ENCODE data around the gene RGL1.
"Not testable (repeated sequence)": the region's sequence is repeated elsewhere in the genome, so short reads cannot be mapped to it uniquely, and the experiment has no call there.

RGL1 gene

DNA sequence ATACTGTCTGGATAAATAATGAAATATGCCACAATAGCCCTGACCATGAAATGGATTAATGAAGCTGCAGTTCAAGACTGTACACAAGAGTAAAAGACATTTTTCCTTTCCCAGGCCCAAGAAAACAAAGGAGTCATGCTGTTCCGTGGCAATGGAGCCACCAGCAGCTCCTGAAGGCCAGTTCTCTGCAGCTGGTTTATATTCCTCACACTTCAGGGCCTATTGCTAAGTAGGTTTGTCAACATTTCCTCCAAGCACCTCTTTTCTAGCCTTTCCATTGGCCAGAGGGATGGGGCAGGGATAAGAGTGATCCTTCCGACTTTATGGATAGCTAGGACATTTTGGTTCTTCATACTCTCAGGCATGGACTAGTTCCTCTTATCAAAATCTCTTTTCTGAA, 24.2 kb upstream of the RGL1 start:
- Histone ChIP-seq H3K79me2 (ENCODE audit: insufficient read depth, low read length) (no peaks in the 10 kb centered on the region), H3F3A (ENCODE audit: insufficient read depth, low read length) (no peaks in the 10 kb centered on the region), H4K20me1 (ENCODE audit: insufficient read depth, low read length) (no peaks in the 10 kb centered on the region), H3K9me2 (ENCODE audit: low read depth, low read length) (no peaks in the 10 kb centered on the region), H2AFZ (ENCODE audit: low read length) (no peak overlapping the region), H3K9me3 (ENCODE audit: low read length) (no peaks in the 10 kb centered on the region), H3K4me2 (ENCODE audit: low read length) (no peak overlapping the region), H3K4me1 (ENCODE audit: insufficient read depth, low read length, severe bottlenecking) (no peaks in the 10 kb centered on the region), H3K27me3 (ENCODE audit: insufficient read depth, low read length) (no peaks in the 10 kb centered on the region), H3K36me3 (ENCODE audit: insufficient read depth, low read length) (no peaks in the 10 kb centered on the region), H3K27ac (ENCODE audit: low read depth, low read length, poor library complexity, severe bottlenecking) (no peak overlapping the region), H3K4me3 (ENCODE audit: low read depth, low read length, poor library complexity, severe bottlenecking) (no peak overlapping the region), H3K9ac (ENCODE audit: low read length) (no peak overlapping the region)
- no peak for TF ChIP-seq CTCF (IDR thresholded peaks at IDR 0.05; ENCODE audit: low read length)
- TF ChIP-seq EZH2 (IDR thresholded peaks at IDR 0.05; ENCODE audit: borderline replicate concordance, low read length), result no peak

GRCh38 chr1:183783342-183783741, 21.6 kb upstream of the RGL1 start:
- Histone ChIP-seq H3K9ac (ENCODE audit: low read length) (no peak overlapping the region), H3K27me3 (ENCODE audit: insufficient read depth, low read length) (no peaks in the 10 kb centered on the region), H3K4me3 (ENCODE audit: low read depth, low read length, poor library complexity, severe bottlenecking) (no peak overlapping the region), H3K27ac (ENCODE audit: low read depth, low read length, poor library complexity, severe bottlenecking) (no peak overlapping the region), H3K4me2 (ENCODE audit: low read length) (no peak overlapping the region), H3K9me2 (ENCODE audit: low read depth, low read length) (no peaks in the 10 kb centered on the region), H3K4me1 (ENCODE audit: insufficient read depth, low read length, severe bottlenecking) (no peaks in the 10 kb centered on the region), H3K36me3 (ENCODE audit: insufficient read depth, low read length) (no peaks in the 10 kb centered on the region), H3K79me2 (ENCODE audit: insufficient read depth, low read length) (no peaks in the 10 kb centered on the region), H3F3A (ENCODE audit: insufficient read depth, low read length) (no peaks in the 10 kb centered on the region), H3K9me3 (ENCODE audit: low read length) (no peaks in the 10 kb centered on the region), H2AFZ (ENCODE audit: low read length) (no peak overlapping the region), H4K20me1 (ENCODE audit: insufficient read depth, low read length) (no peaks in the 10 kb centered on the region)
- TF ChIP-seq EZH2 (IDR thresholded peaks at IDR 0.05; ENCODE audit: borderline replicate concordance, low read length) (no peak), CTCF (IDR thresholded peaks at IDR 0.05; ENCODE audit: low read length) (no peak)

GRCh38 chr1:183783767-183784637, 20.9 kb upstream of the RGL1 start:
- no peak for TF ChIP-seq EZH2 (IDR thresholded peaks at IDR 0.05; ENCODE audit: borderline replicate concordance, low read length)
- no peak for TF ChIP-seq CTCF (IDR thresholded peaks at IDR 0.05; ENCODE audit: low read length)
- H4K20me1 ChIP-seq (ENCODE audit: insufficient read depth, low read length), result no peaks in the 10 kb centered on the region
- H3K79me2 ChIP-seq (ENCODE audit: insufficient read depth, low read length), result no peaks in the 10 kb centered on the region
- no peak overlapping the region for H2AFZ ChIP-seq (ENCODE audit: low read length)
- no peaks in the 10 kb centered on the region for H3K9me2 ChIP-seq (ENCODE audit: low read depth, low read length)
- H3K27me3 ChIP-seq (ENCODE audit: insufficient read depth, low read length), result no peaks in the 10 kb centered on the region
- no peak overlapping the region for H3K9ac ChIP-seq (ENCODE audit: low read length)
- no peaks in the 10 kb centered on the region for H3K36me3 ChIP-seq (ENCODE audit: insufficient read depth, low read length)
- H3K4me1 ChIP-seq (ENCODE audit: insufficient read depth, low read length, severe bottlenecking), result no peaks in the 10 kb centered on the region
- H3K4me2 ChIP-seq (ENCODE audit: low read length), result no peak overlapping the region
- no peak overlapping the region for H3K27ac ChIP-seq (ENCODE audit: low read depth, low read length, poor library complexity, severe bottlenecking)
- H3K4me3 ChIP-seq (ENCODE audit: low read depth, low read length, poor library complexity, severe bottlenecking), result no peak overlapping the region
- no peaks in the 10 kb centered on the region for H3F3A ChIP-seq (ENCODE audit: insufficient read depth, low read length)
- H3K9me3 ChIP-seq (ENCODE audit: low read length), result no peaks in the 10 kb centered on the region

GRCh38 chr1:183785921-183786320, 19.0 kb upstream of the RGL1 start:
- H3K27me3 ChIP-seq (ENCODE audit: insufficient read depth, low read length); H3F3A ChIP-seq (ENCODE audit: insufficient read depth, low read length); H3K9me3 ChIP-seq (ENCODE audit: low read length); H3K9me2 ChIP-seq (ENCODE audit: low read depth, low read length); H4K20me1 ChIP-seq (ENCODE audit: insufficient read depth, low read length); H3K4me2 ChIP-seq (ENCODE audit: low read length); H3K9ac ChIP-seq (ENCODE audit: low read length); H3K4me1 ChIP-seq (ENCODE audit: insufficient read depth, low read length, severe bottlenecking); H2AFZ ChIP-seq (ENCODE audit: low read length); H3K36me3 ChIP-seq (ENCODE audit: insufficient read depth, low read length); H3K79me2 ChIP-seq (ENCODE audit: insufficient read depth, low read length); H3K4me3 ChIP-seq (ENCODE audit: low read depth, low read length, poor library complexity, severe bottlenecking); H3K27ac ChIP-seq (ENCODE audit: low read depth, low read length, poor library complexity, severe bottlenecking): not testable (repeated sequence)
